Ascending aorta (tissue), 2 donors: ENCODE results near the gene PON2. TPM values are rescaled to one million over a fixed set of nuclear protein-coding genes. Genes with fewer than 3 reads are reported as not detected.

Experiments used
- DNase-seq, 2 donors: peaks; one replicate each; pipeline ENCODE4 v3.0.0-alpha.2; 2019; ENCODE audit warnings: low spot score in 2 of 2
- H3K27ac ChIP-seq, 2 donors: fragments of 200-600 bp; sonication (generic); one replicate each; pipeline ENCODE4 v1.5.1; 2016 to 2017; ENCODE audit warnings: mild to moderate bottlenecking in 1 of 2
- H3K27me3 ChIP-seq: fragments of 200-600 bp; sonication (generic); one replicate; pipeline ENCODE4 v1.5.1; 2017
- H3K36me3 ChIP-seq, 2 donors: fragments of 200-600 bp; sonication (generic); one replicate each; pipeline ENCODE4 v1.5.1; 2016
- H3K4me1 ChIP-seq, 2 donors: fragments of 200-600 bp; sonication (generic); one replicate each; pipeline ENCODE4 v1.5.1; 2016 to 2017; ENCODE audit warnings: mild to moderate bottlenecking in 1 of 2
- H3K4me3 ChIP-seq, 2 donors: fragments of 200-600 bp; sonication (generic); one replicate each; pipeline ENCODE4 v1.5.1; 2016 to 2017; ENCODE audit warnings: mild to moderate bottlenecking in 1 of 2
- H3K9me3 ChIP-seq, 2 donors: fragments of 200-600 bp; sonication (generic); one replicate each; pipeline ENCODE4 v1.5.1; 2016
- intact Hi-C: fragments of 100-400 bp; cut with DNase I; formaldehyde crosslinking; loops from one replicate; pipeline ENCODE4 v1.15.1; 2023
- total RNA-seq: library from RNA; depleted of rRNA; stranded (reverse); fragments of >200 nt; gene quantifications from one replicate; pipeline ENCODE4 v1.1.0, GENCODE V29; 2016
- TF ChIP-seq, protein P1 (sequence below), 3 experiments: fragments of 200-600 bp in 2 of 3; fragments of 450-650 bp in 1 of 3; sonication (generic) in 2 of 3; IDR thresholded peaks; one replicate each; pipeline ENCODE4 v1.5.1; 2016 to 2019; ENCODE audit warnings: antibody characterized with exemption in 3 of 3, mild to moderate bottlenecking in 1 of 3, moderate library complexity in 1 of 3

The PON2 gene
- total RNA-seq, 1 donor from 2014 or later, result 59.8 TPM

- no peaks in the 10 kb centered on the region for H3K9me3 ChIP-seq
- DNase-seq, result no peak
- TF ChIP-seq, protein P1, sequence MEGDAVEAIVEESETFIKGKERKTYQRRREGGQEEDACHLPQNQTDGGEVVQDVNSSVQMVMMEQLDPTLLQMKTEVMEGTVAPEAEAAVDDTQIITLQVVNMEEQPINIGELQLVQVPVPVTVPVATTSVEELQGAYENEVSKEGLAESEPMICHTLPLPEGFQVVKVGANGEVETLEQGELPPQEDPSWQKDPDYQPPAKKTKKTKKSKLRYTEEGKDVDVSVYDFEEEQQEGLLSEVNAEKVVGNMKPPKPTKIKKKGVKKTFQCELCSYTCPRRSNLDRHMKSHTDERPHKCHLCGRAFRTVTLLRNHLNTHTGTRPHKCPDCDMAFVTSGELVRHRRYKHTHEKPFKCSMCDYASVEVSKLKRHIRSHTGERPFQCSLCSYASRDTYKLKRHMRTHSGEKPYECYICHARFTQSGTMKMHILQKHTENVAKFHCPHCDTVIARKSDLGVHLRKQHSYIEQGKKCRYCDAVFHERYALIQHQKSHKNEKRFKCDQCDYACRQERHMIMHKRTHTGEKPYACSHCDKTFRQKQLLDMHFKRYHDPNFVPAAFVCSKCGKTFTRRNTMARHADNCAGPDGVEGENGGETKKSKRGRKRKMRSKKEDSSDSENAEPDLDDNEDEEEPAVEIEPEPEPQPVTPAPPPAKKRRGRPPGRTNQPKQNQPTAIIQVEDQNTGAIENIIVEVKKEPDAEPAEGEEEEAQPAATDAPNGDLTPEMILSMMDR (IDR thresholded peaks at IDR 0.05), result no peak
- H3K4me3 ChIP-seq, result no peak overlapping the region
- H3K36me3 ChIP-seq, result peaks cover 0 to 1% of the 10 kb centered on the region in 2 donors
- no peaks in the 10 kb centered on the region for H3K4me1 ChIP-seq
- no peak overlapping the region for H3K27ac ChIP-seq
- no peaks in the 10 kb centered on the region for H3K27me3 ChIP-seq
- intact Hi-C loops, result no loop called here
Observed at GRCh38 chr7:95429241-95429990, 5.4 kb downstream of the PON2 start.

- Histone ChIP-seq H3K27ac (no peak overlapping the region), H3K4me3 (no peak overlapping the region), H3K4me1 (no peaks in the 10 kb centered on the region), H3K36me3 (peaks cover 0 to 3% of the 10 kb centered on the region in 2 donors), H3K9me3 (no peaks in the 10 kb centered on the region), H3K27me3 (no peaks in the 10 kb centered on the region)
- TF ChIP-seq, protein P1 (IDR thresholded peaks at IDR 0.05), result no peak
- intact Hi-C loops, result no loop called here
- DNase-seq, result no peak
Observed at GRCh38 chr7:95427914-95428516, 6.8 kb downstream of the PON2 start.

DNA sequence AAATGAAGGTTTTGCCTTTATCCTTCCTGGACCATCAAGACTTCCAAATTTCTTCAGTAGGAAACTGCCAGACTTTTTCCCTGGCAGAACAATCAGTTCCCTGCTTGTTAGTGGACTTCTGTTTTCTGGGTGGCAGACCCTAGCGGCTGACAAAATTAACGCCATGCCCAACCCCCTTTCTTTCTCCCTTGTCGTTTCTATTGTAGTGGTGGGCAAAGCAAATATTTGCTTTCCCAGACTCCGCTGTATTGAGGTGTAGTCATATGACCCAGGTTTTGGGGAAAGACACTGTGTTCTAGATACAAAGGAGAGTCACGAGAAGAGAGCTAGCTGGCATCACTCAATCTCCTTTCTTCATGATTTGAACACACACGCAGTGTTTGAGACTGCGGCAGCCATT, 7.7 kb downstream of the PON2 start:
- intact Hi-C loops, result no loop called here
- no peak overlapping the region for H3K4me3 ChIP-seq
- TF ChIP-seq, protein P1 (IDR thresholded peaks at IDR 0.05), result no peak
- H3K4me1 ChIP-seq, result no peaks in the 10 kb centered on the region
- no peak for DNase-seq
- H3K27ac ChIP-seq, result no peak overlapping the region
- peaks cover 3% of the 10 kb centered on the region in 2 donors for H3K36me3 ChIP-seq
- no peaks in the 10 kb centered on the region for H3K27me3 ChIP-seq
- no peaks in the 10 kb centered on the region for H3K9me3 ChIP-seq

GRCh38 chr7:95425694-95426093, 9.1 kb downstream of the PON2 start:
- intact Hi-C loops, result no loop called here
- Histone ChIP-seq H3K27me3 (no peaks in the 10 kb centered on the region), H3K4me1 (no peaks in the 10 kb centered on the region), H3K9me3 (no peaks in the 10 kb centered on the region), H3K4me3 (no peak overlapping the region), H3K36me3 (peaks cover 3% of the 10 kb centered on the region in 2 donors), H3K27ac (no peak overlapping the region)
- TF ChIP-seq, protein P1 (IDR thresholded peaks at IDR 0.05), result no peak
- no peak for DNase-seq

DNA sequence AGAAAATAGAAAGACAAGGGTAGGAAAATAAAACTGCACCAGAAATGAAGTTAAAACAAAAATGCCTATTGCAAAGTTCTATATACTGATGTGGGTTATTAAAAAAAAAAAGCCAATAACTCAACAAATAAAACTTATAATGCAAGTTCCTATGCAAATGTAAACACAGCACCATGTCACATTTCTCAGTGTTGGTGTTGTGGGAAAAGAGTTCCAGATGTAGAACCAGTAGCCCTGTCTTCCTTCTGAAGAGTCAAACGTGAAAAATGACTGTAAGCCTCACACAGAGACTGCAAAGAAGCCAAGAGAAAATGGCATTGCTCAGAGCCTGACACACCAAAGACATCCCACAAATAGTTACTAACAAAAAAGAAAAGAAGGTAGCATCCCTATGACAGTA, 10.1 kb downstream of the PON2 start:
- H3K4me1 ChIP-seq, result no peaks in the 10 kb centered on the region
- DNase-seq, result no peak
- no peaks in the 10 kb centered on the region for H3K9me3 ChIP-seq
- H3K27me3 ChIP-seq, result no peaks in the 10 kb centered on the region
- peaks cover 3% of the 10 kb centered on the region in 2 donors for H3K36me3 ChIP-seq
- no peak overlapping the region for H3K4me3 ChIP-seq
- TF ChIP-seq, protein P1 (IDR thresholded peaks at IDR 0.05), result no peak
- no peak overlapping the region for H3K27ac ChIP-seq
- intact Hi-C loops, result no loop called here
